Breast epithelium (tissue), 4 donors: Measurements from ENCODE around the gene LMBR1. TPM values are rescaled to one million over a fixed set of nuclear protein-coding genes. Genes with fewer than 3 reads are reported as not detected.

ENCODE experiments used
- DNase-seq, 2 donors: peaks; one replicate each; pipeline ENCODE4 v3.0.0-alpha.2; 2019; ENCODE audit warnings: low spot score in 2 of 2
- H3K27ac ChIP-seq, 2 donors: fragments of 200-600 bp; sonication (generic) in 1 of 2; one replicate each; pipeline ENCODE4 v1.5.1; 2016 to 2019; ENCODE audit warnings: mild to moderate bottlenecking in 1 of 2
- H3K27me3 ChIP-seq, 2 donors: fragments of 200-600 bp; sonication (generic) in 1 of 2; one replicate each; pipeline versions ENCODE4 v1.5.1 to v1.6.0; 2017 to 2019; ENCODE audit warnings: control low read depth in 1 of 2, mild to moderate bottlenecking in 1 of 2
- H3K36me3 ChIP-seq: fragments of 200-600 bp; one replicate; pipeline ENCODE4 v1.5.1; 2019
- H3K4me1 ChIP-seq, 2 donors: fragments of 200-600 bp; sonication (generic); one replicate each; pipeline ENCODE4 v1.5.1; 2016 to 2019; ENCODE audit warnings: control low read depth in 1 of 2
- H3K4me3 ChIP-seq, 3 donors: fragments of 200-600 bp; sonication (generic); 1 replicate in 2 of 3; 2 replicates in 1 of 3; pipeline ENCODE4 v1.5.1; 2016 to 2019; ENCODE audit warnings: mild to moderate bottlenecking in 3 of 3, moderate library complexity in 2 of 3
- H3K9me3 ChIP-seq, 2 donors: fragments of 200-600 bp; sonication (generic) in 1 of 2; one replicate each; pipeline ENCODE4 v1.5.1; 2016 to 2019; ENCODE audit warnings: control low read depth in 1 of 2
- CTCF ChIP-seq, 3 donors: fragments of 450-650 bp; IDR thresholded peaks; one replicate each; pipeline ENCODE4 v1.5.1; 2016 to 2017; ENCODE audit warnings: antibody characterized with exemption in 3 of 3, mild to moderate bottlenecking in 3 of 3, moderate library complexity in 3 of 3
- POLR2A ChIP-seq: fragments of 450-650 bp; IDR thresholded peaks from one replicate; pipeline ENCODE4 v1.6.1; 2016; ENCODE audit warnings: antibody characterized with exemption, mild to moderate bottlenecking, moderate library complexity
- POLR2AphosphoS5 ChIP-seq, 3 donors: sonication (generic); formaldehyde crosslinking; IDR thresholded peaks; one replicate each; pipeline ENCODE4 v1.6.1; 2017; ENCODE audit warnings: antibody characterized with exemption in 3 of 3
- intact Hi-C: fragments of 100-400 bp; cut with DNase I; formaldehyde crosslinking; loops from one replicate; pipeline ENCODE4 v1.15.1; 2023; ENCODE audit warnings: low total_unique reads
- total RNA-seq, 3 donors: library from RNA; depleted of rRNA; stranded (reverse); fragments of >200 nt; gene quantifications; one replicate each; pipeline ENCODE4 v1.1.0, GENCODE V29; 2016

LMBR1 gene
- total RNA-seq, 3 donors from 2014 or later: 69.0 to 90.6 (median 88.8) TPM

GRCh38 chr7:156628562-156628961 is 264.4 kb downstream of the LMBR1 start:
- DNase-seq: no peak
- H3K27ac ChIP-seq: no peak overlapping the region
- H3K4me3 ChIP-seq: no peak overlapping the region
- H3K9me3 ChIP-seq: peaks cover 26 to 29% of the 10 kb centered on the region in 2 donors
- intact Hi-C loops: no loop called here
- H3K27me3 ChIP-seq: no peaks in the 10 kb centered on the region
- TF ChIP-seq POLR2A (no peak), CTCF (IDR thresholded peaks at IDR 0.05) (no peak), POLR2AphosphoS5 (IDR thresholded peaks at IDR 0.05) (no peak)
- no peaks in the 10 kb centered on the region for H3K36me3 ChIP-seq
- H3K4me1 ChIP-seq: no peaks in the 10 kb centered on the region

Other genes starting within 250 kb of the LMBR1 start
- 10 to 100 TPM; 17.1 to 31.5 (median 25.2) TPM for gene NOM1, start 56.5 kb upstream of the LMBR1 start, total RNA-seq
- gene MNX1, start 117.5 kb upstream of the LMBR1 start, total RNA-seq: under 1 TPM in 2 of 3 donors, not detected in 1; 0.15 to 0.33 TPM
- 10 to 100 TPM; 63.0 to 96.4 (median 87.4) TPM for gene UBE3C, start 245.7 kb upstream of the LMBR1 start, total RNA-seq